Nephron (organoid): ENCODE data around the gene SESTD1.
"Not testable (repeated sequence)": the region's sequence is repeated elsewhere in the genome, so short reads cannot be mapped to it uniquely, and the experiment has no call there.

Experiments
- H3K27ac Mint-ChIP-seq, 3 experiments: 2 replicates each; pipeline ENCODE4 v1.8.0; 2020; ENCODE audit warnings: mixed read lengths in 3 of 3, mild to moderate bottlenecking in 2 of 3, moderate library complexity in 1 of 3
- H3K27me3 Mint-ChIP-seq: 2 replicates; pipeline ENCODE4 v1.8.0; 2021; ENCODE audit warnings: low read depth, mild to moderate bottlenecking, moderate library complexity, mixed read lengths
- H3K36me3 Mint-ChIP-seq: 2 replicates; pipeline ENCODE4 v1.8.0; 2020; ENCODE audit warnings: low read depth, mixed read lengths
- H3K4me1 Mint-ChIP-seq: 2 replicates; pipeline ENCODE4 v1.8.0; 2020; ENCODE audit warnings: mixed read lengths
- H3K4me3 Mint-ChIP-seq, 3 experiments: 2 replicates each; pipeline ENCODE4 v1.8.0; 2020; ENCODE audit warnings: mild to moderate bottlenecking in 3 of 3, mixed read lengths in 3 of 3, moderate library complexity in 2 of 3
- H3K9me3 Mint-ChIP-seq: 2 replicates; pipeline ENCODE4 v1.8.0; 2020; ENCODE audit warnings: mixed read lengths
- CTCF ChIP-seq, 3 experiments: fragments of 200-600 bp; sonication (generic); IDR thresholded peaks; one replicate each; pipeline ENCODE4 v1.5.0; 2021; ENCODE audit warnings: antibody characterized with exemption in 3 of 3; ENCODE audit not compliant: unreplicated experiment in 3 of 3

Gene SESTD1

DNA sequence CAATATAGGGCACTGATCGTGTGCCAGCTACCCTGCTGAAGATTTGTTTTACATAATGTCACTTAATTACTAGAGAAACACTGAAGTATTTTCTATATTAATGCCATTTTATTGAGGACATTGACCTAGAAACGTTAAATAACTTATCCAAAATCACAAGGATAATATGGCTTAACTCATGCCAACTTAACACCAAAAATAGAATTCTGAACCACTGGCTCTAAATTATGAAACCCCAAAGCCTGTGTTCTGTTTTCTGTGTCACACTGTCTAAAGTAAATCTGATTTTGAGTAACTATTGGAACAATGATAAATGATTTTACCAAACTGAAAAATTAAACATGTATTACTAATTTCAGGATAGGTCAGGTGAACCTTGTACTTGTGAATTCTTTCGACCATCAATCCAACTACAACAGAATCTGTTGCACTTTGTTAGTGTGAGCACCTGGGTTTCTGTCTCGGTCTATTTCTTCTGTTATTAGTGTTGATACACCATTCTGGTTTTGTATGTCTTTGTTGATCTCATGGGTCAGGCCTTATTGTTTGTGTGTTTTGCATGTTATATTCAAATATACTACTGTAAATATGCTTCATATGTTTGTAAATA is 166.4 kb downstream of the SESTD1 start:
- H3K36me3 Mint-ChIP-seq = no peaks in the 10 kb centered on the region
- H3K4me1 Mint-ChIP-seq = no peaks in the 10 kb centered on the region
- H3K9me3 Mint-ChIP-seq = peaks cover 13% of the 10 kb centered on the region

DNA sequence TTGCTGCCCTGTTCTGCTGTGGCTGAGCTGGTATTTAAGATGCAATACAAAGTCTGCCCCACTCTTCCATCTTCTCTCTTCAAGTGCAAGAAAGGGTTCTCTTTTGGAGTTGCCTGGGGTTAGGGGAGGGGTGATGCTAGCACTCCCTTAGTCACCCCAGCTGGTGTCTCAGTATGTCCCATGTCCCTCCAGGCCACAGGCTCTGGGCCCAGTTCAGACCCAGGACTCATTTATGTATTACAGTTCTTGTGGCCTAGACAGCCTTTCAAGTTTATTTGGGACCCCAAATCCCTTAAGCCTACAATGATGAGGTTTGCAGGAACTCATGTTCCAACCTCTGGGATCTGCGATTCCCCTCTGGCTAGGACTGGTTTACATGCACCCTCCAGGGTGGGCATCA is 167.5 kb downstream of the SESTD1 start:
- peaks cover 14% of the 10 kb centered on the region for H3K9me3 Mint-ChIP-seq
- no peaks in the 10 kb centered on the region for H3K4me1 Mint-ChIP-seq

More for the DNA sequence above, 166.4 kb downstream of the SESTD1 start:
- H3K4me3 Mint-ChIP-seq = no peak overlapping the region
- no peak overlapping the region for H3K27ac Mint-ChIP-seq
- no peaks in the 10 kb centered on the region for H3K27me3 Mint-ChIP-seq
- TF ChIP-seq CTCF (IDR thresholded peaks at IDR 0.05; ENCODE audit: unreplicated experiment in 3 of 3) = no peak

DNA sequence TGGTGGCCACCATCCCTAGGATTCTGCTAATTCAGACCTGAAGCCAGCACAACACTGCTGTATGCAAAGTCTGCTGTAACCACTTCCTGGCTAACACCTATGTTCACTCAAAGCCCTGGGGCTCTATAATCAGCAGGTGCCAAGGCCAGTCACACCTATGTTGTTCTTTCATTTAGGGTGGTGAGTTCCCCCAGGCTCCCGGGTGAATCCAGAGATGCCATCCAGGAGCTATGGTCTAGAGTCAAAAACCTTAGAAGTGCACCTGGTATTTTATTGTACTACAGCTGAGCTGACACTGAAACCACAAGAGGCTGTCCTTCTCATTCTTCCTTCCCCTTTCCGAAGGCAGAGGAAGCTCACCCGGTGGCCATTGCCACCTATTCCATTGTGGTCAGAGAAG is 168.5 kb downstream of the SESTD1 start:
- no peak for TF ChIP-seq CTCF (IDR thresholded peaks at IDR 0.05; ENCODE audit: unreplicated experiment in 3 of 3)
- Mint-ChIP-seq H3K4me1 (no peaks in the 10 kb centered on the region), H3K4me3 (no peak overlapping the region), H3K9me3 (peaks cover 20% of the 10 kb centered on the region), H3K36me3 (no peaks in the 10 kb centered on the region), H3K27ac (no peak overlapping the region), H3K27me3 (no peaks in the 10 kb centered on the region)

More for the DNA sequence above, 167.5 kb downstream of the SESTD1 start:
- Mint-ChIP-seq H3K27ac (no peak overlapping the region), H3K4me3 (no peak overlapping the region), H3K27me3 (no peaks in the 10 kb centered on the region), H3K36me3 (no peaks in the 10 kb centered on the region)
- TF ChIP-seq CTCF (IDR thresholded peaks at IDR 0.05; ENCODE audit: unreplicated experiment in 3 of 3) = no peak

GRCh38 chr2:179092912-179093311 is 171.7 kb downstream of the SESTD1 start:
- not testable (repeated sequence) for H3K4me3 Mint-ChIP-seq, H3K27ac Mint-ChIP-seq, H3K4me1 Mint-ChIP-seq, H3K36me3 Mint-ChIP-seq, H3K27me3 Mint-ChIP-seq
- peaks cover 32% of the 10 kb centered on the region for H3K9me3 Mint-ChIP-seq

DNA sequence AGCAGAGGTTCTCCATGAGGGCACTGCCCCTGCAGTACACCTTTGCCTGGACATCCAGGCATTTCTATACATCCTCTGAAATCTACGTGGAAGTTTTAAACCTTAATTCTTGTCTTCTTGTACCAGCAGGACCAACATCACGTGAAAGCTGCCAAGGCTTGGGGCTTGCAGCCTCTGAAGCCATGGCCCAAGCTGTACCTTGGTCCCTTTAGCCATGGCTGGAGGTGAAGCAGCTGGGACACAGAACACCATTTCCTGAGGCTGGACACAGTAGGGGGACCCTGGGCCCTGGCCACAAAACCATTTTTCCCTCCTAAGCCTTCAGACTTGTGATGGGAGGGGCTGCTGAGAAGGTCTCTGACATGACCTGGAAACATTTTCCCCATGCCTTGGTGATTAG is 181.9 kb downstream of the SESTD1 start:
- H3K4me3 Mint-ChIP-seq = no peak overlapping the region
- no peaks in the 10 kb centered on the region for H3K36me3 Mint-ChIP-seq
- no peak overlapping the region for H3K27ac Mint-ChIP-seq
- H3K27me3 Mint-ChIP-seq = peaks cover 3% of the 10 kb centered on the region
- TF ChIP-seq CTCF (IDR thresholded peaks at IDR 0.05; ENCODE audit: unreplicated experiment in 3 of 3) = no peak
- no peaks in the 10 kb centered on the region for H3K4me1 Mint-ChIP-seq
- peaks cover 26% of the 10 kb centered on the region for H3K9me3 Mint-ChIP-seq

DNA sequence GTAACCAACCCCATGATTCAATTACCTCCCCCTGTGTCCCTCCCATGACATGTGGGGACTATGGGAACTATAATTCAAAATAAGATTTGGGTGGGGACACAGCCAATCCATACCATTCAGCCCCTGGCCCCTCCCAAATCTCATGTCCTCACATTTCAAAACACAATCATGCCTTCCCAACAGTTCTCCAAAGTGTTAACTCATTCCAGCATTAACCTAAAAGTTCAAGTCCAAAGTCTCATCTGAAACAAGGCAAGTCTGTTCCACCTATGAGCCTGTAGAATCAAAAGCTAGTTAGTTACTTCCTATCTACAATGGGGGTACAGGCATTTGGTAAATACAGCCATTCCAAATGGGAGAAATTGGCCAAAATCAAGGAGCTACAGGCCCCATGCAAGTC is 182.7 kb downstream of the SESTD1 start:
- Mint-ChIP-seq H3K36me3 (peaks cover 4% of the 10 kb centered on the region), H3K27ac (no peak overlapping the region), H3K27me3 (peaks cover 3% of the 10 kb centered on the region), H3K4me1 (no peaks in the 10 kb centered on the region), H3K4me3 (no peak overlapping the region), H3K9me3 (peaks cover 32% of the 10 kb centered on the region)
- no peak for TF ChIP-seq CTCF (IDR thresholded peaks at IDR 0.05; ENCODE audit: unreplicated experiment in 3 of 3)
